GM12878 (cell line): ENCODE measurements around the gene KRTAP5-8. TPM values are rescaled to one million over a fixed set of nuclear protein-coding genes. Genes with fewer than 3 reads are reported as not detected.

Source experiments
- BACH1 ChIP-seq: fragments of 450-650 bp; IDR thresholded peaks from 2 replicates; pipeline ENCODE4 v1.6.1; 2017; ENCODE audit warnings: mild to moderate bottlenecking, borderline replicate concordance
- CEBPB ChIP-seq, 2 experiments: fragments of 150-350 bp in 1 of 2; IDR thresholded peaks; 2 replicates each; pipeline ENCODE4 v1.6.1; 2012 to 2014; ENCODE audit warnings: low read depth in 2 of 2, low read length in 2 of 2, borderline replicate concordance in 1 of 2, inconsistent platforms in 1 of 2
- GABPA ChIP-seq: IDR thresholded peaks from 2 replicates; pipeline ENCODE4 v1.6.1; 2014; ENCODE audit warnings: antibody characterized with exemption, low read depth, mild to moderate bottlenecking, inconsistent platforms
- HCFC1 ChIP-seq: fragments of 150-350 bp; IDR thresholded peaks from 2 replicates; pipeline ENCODE4 v1.6.1; 2014; ENCODE audit warnings: low read length
- HDAC6 ChIP-seq: fragments of 200-600 bp; sonication (generic); IDR thresholded peaks from one replicate; pipeline ENCODE4 v1.8.0; 2017; ENCODE audit warnings: antibody characterized with exemption; ENCODE audit not compliant: unreplicated experiment
- HDGF ChIP-seq: fragments of 450-650 bp; IDR thresholded peaks from 2 replicates; pipeline ENCODE4 v1.6.1; 2016; ENCODE audit warnings: antibody characterized with exemption
- IKZF1 ChIP-seq: fragments of 450-650 bp; conservative IDR thresholded peaks from 2 replicates; pipeline ENCODE4 v1.6.1; 2017; ENCODE audit warnings: antibody characterized with exemption, mild to moderate bottlenecking
- KDM1A ChIP-seq: fragments of 200-600 bp; sonication (generic); IDR thresholded peaks from 2 replicates; pipeline ENCODE4 v1.6.1; 2016; ENCODE audit warnings: borderline replicate concordance
- MYC ChIP-seq: IDR thresholded peaks from 2 replicates; pipeline ENCODE4 v1.6.1; 2011; ENCODE audit warnings: mild to moderate bottlenecking, low read length, moderate library complexity, inconsistent platforms; ENCODE audit not compliant: insufficient read depth, insufficient replicate concordance, insufficient read length, severe bottlenecking
- NBN ChIP-seq: fragments of 450-650 bp; IDR thresholded peaks from 2 replicates; pipeline ENCODE4 v1.6.1; 2016
- NR2C2 ChIP-seq: IDR thresholded peaks from 2 replicates; pipeline ENCODE4 v1.6.1; 2011; ENCODE audit warnings: borderline replicate concordance, low read depth; ENCODE audit not compliant: control insufficient read depth, insufficient read length
- RAD21 ChIP-seq: IDR thresholded peaks from 2 replicates; pipeline ENCODE4 v1.6.1; 2011; ENCODE audit warnings: mild to moderate bottlenecking, low read depth, low read length, moderate library complexity; ENCODE audit not compliant: insufficient read depth
- RFX5 ChIP-seq: IDR thresholded peaks from 2 replicates; pipeline ENCODE4 v1.6.1; 2011; ENCODE audit warnings: low read depth, low read length, improper control_type of control experiment
- RUNX3 ChIP-seq: IDR thresholded peaks from 2 replicates; pipeline ENCODE4 v1.6.1; 2012; ENCODE audit warnings: low read length, inconsistent platforms
- SREBF1 ChIP-seq: IDR thresholded peaks from 2 replicates; pipeline ENCODE4 v1.6.1; 2012; ENCODE audit warnings: mild to moderate bottlenecking, low read length
- SREBF2 ChIP-seq: IDR thresholded peaks from 2 replicates; pipeline ENCODE4 v1.6.1; 2012; ENCODE audit warnings: mild to moderate bottlenecking, low read length
- STAT3 ChIP-seq: IDR thresholded peaks from 2 replicates; pipeline ENCODE4 v1.6.1; 2011; ENCODE audit warnings: low read depth, low read length, improper control_type of control experiment
- SUPT20H ChIP-seq: IDR thresholded peaks from 2 replicates; pipeline ENCODE4 v1.6.1; 2011; ENCODE audit warnings: low read depth, mild to moderate bottlenecking, low read length, moderate library complexity, borderline replicate concordance; ENCODE audit not compliant: control insufficient read depth
- TAF1 ChIP-seq: IDR thresholded peaks from 2 replicates; pipeline ENCODE4 v1.6.1; 2011; ENCODE audit warnings: mild to moderate bottlenecking, low read depth, low read length, borderline replicate concordance
- TCF12 ChIP-seq: IDR thresholded peaks from 2 replicates; pipeline ENCODE4 v1.6.1; 2011; ENCODE audit warnings: low read depth, mild to moderate bottlenecking, low read length
- TCF7 ChIP-seq: IDR thresholded peaks from 2 replicates; pipeline ENCODE4 v1.6.1; 2014; ENCODE audit warnings: antibody characterized with exemption, borderline replicate concordance
- WRNIP1 ChIP-seq: IDR thresholded peaks from 2 replicates; pipeline ENCODE4 v1.6.1; 2011; ENCODE audit warnings: low read depth, low read length, improper control_type of control experiment, borderline replicate concordance
- polyA plus RNA-seq, 11 experiments: library from polyadenylated mRNA; depleted of rRNA in 4 of 11; unstranded in 6 of 11; stranded (reverse) in 5 of 11; fragments of >200 nt; fragmentation: Nextera tagmentation in 4 of 11; fragmentation: Illumina TruSeq in 1 of 11; extraction: Ambion mirVana in 4 of 11; extraction: Trizol in 1 of 11; gene quantifications; 1 replicate in 1 of 11; 2 replicates in 10 of 11; pipeline versions ENCODE4 v1.2.1 to v1.2.3, GENCODE V29; 2011 to 2016; ENCODE audit warnings: inconsistent platforms in 2 of 11, missing spikeins in 2 of 11, low read depth in 1 of 11
- total RNA-seq, 4 experiments: library from RNA; depleted of rRNA in 3 of 4; stranded (reverse); fragments of >200 nt in 3 of 4; fragmentation: Illumina TruSeq in 1 of 4; extraction: Trizol in 1 of 4; gene quantifications; 2 replicates each; pipeline versions ENCODE4 v1.2.1 to v1.2.3, GENCODE V29; 2013 to 2021
- TF ChIP-seq, protein P1 (sequence below): fragments of 450-650 bp; formaldehyde crosslinking; IDR thresholded peaks from 2 replicates; pipeline ENCODE4 v1.4.0; 2020; ENCODE audit warnings: mild to moderate bottlenecking, moderate library complexity
- TF ChIP-seq, protein P2 (sequence below): fragments of 450-650 bp; IDR thresholded peaks from 2 replicates; pipeline ENCODE4 v1.6.1; 2018; ENCODE audit warnings: mild to moderate bottlenecking, low read depth, moderate library complexity; ENCODE audit not compliant: partially characterized antibody
- TF ChIP-seq, protein P3 (sequence below): IDR thresholded peaks from 2 replicates; pipeline ENCODE4 v1.6.1; 2012; ENCODE audit warnings: low read length, inconsistent platforms

Gene KRTAP5-8
- total and polyA plus RNA-seq, 10 of the 15 experiments (the other 5 are each of a cell fraction or from before 2014, with no cell fraction given): 0.07 to 0.36 (median 0.13) TPM; not detected in 6

DNA sequence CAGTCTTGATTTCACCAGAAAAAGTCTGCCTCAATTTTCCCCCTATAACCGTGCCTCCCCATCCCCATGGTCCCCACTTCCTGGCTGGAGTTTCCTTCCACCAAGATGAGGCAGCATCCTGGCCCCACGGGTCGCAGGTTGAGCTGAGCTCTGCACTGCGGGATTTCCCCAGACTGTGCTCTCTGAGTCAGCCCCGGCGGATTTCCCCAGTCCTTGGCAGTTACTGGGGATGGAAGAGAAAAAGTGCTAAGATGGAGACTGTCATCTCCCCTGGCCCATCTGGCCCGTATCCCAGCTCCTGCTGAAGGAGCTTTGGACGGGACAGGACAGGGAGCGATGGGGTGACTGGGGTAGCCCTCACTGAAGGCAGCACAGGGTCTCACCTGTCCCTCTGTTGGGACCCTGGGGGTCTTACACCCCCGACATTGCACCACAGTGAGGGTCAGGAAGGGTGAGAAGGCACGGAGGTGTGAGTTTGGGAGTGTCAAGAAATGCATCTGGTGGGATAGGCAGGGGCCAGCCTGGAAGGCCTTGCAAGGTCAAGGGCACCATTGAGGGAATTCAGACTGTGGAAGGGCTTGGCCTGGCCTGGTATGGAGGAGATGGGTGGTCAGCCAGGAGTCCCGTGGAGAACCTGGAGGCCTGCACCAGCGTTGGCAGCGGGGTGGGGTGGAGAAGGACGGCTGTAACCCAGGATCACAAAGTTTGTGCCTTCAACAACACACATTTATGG is 48.3 kb upstream of the KRTAP5-8 start (continued):
- TF ChIP-seq, protein P1, sequence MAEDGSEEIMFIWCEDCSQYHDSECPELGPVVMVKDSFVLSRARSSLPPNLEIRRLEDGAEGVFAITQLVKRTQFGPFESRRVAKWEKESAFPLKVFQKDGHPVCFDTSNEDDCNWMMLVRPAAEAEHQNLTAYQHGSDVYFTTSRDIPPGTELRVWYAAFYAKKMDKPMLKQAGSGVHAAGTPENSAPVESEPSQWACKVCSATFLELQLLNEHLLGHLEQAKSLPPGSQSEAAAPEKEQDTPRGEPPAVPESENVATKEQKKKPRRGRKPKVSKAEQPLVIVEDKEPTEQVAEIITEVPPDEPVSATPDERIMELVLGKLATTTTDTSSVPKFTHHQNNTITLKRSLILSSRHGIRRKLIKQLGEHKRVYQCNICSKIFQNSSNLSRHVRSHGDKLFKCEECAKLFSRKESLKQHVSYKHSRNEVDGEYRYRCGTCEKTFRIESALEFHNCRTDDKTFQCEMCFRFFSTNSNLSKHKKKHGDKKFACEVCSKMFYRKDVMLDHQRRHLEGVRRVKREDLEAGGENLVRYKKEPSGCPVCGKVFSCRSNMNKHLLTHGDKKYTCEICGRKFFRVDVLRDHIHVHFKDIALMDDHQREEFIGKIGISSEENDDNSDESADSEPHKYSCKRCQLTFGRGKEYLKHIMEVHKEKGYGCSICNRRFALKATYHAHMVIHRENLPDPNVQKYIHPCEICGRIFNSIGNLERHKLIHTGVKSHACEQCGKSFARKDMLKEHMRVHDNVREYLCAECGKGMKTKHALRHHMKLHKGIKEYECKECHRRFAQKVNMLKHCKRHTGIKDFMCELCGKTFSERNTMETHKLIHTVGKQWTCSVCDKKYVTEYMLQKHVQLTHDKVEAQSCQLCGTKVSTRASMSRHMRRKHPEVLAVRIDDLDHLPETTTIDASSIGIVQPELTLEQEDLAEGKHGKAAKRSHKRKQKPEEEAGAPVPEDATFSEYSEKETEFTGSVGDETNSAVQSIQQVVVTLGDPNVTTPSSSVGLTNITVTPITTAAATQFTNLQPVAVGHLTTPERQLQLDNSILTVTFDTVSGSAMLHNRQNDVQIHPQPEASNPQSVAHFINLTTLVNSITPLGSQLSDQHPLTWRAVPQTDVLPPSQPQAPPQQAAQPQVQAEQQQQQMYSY (CRISPR knock-in tag): no peak
- TF ChIP-seq GABPA (no peak), CEBPB (IDR thresholded peaks at IDR 0.05; ENCODE audit: borderline replicate concordance in 1 of 2, low read depth in 2 of 2, low read length in 2 of 2) (no peak), HCFC1 (no peak), SREBF2 (no peak), SUPT20H (no peak), NBN (no peak), KDM1A (no peak), BACH1 (no peak), TAF1 (no peak), RUNX3 (peak; percentile 43; the same call in 1 of the 2 replicates), RAD21 (no peak; the same call in 1 of the 2 replicates), STAT3 (no peak), SREBF1 (no peak), RFX5 (no peak), TCF7 (no peak), IKZF1 (peak; percentile 66), WRNIP1 (no peak), NR2C2 (no peak), HDGF (peak; percentile 32; the same call in 1 of the 2 replicates), HDAC6 (no peak), MYC (no peak), TCF12 (no peak)
- TF ChIP-seq, protein P2, sequence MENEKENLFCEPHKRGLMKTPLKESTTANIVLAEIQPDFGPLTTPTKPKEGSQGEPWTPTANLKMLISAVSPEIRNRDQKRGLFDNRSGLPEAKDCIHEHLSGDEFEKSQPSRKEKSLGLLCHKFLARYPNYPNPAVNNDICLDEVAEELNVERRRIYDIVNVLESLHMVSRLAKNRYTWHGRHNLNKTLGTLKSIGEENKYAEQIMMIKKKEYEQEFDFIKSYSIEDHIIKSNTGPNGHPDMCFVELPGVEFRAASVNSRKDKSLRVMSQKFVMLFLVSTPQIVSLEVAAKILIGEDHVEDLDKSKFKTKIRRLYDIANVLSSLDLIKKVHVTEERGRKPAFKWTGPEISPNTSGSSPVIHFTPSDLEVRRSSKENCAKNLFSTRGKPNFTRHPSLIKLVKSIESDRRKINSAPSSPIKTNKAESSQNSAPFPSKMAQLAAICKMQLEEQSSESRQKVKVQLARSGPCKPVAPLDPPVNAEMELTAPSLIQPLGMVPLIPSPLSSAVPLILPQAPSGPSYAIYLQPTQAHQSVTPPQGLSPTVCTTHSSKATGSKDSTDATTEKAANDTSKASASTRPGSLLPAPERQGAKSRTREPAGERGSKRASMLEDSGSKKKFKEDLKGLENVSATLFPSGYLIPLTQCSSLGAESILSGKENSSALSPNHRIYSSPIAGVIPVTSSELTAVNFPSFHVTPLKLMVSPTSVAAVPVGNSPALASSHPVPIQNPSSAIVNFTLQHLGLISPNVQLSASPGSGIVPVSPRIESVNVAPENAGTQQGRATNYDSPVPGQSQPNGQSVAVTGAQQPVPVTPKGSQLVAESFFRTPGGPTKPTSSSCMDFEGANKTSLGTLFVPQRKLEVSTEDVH: no peak
- TF ChIP-seq, protein P3, sequence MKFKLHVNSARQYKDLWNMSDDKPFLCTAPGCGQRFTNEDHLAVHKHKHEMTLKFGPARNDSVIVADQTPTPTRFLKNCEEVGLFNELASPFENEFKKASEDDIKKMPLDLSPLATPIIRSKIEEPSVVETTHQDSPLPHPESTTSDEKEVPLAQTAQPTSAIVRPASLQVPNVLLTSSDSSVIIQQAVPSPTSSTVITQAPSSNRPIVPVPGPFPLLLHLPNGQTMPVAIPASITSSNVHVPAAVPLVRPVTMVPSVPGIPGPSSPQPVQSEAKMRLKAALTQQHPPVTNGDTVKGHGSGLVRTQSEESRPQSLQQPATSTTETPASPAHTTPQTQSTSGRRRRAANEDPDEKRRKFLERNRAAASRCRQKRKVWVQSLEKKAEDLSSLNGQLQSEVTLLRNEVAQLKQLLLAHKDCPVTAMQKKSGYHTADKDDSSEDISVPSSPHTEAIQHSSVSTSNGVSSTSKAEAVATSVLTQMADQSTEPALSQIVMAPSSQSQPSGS: no peak
